Midbrain (tissue), 1 donor: ENCODE data around the gene RANBP10.
"Not testable (repeated sequence)": the region's sequence is repeated elsewhere in the genome, so short reads cannot be mapped to it uniquely, and the experiment has no call there.

Experiments used
- DNase-seq: peaks from one replicate; lab custom pipeline; 2025; lab: John Stamatoyannopoulos, UW

RANBP10 gene

GRCh38 chr16:67714522-67714921, 91.8 kb downstream of the RANBP10 start:
- no peak for DNase-seq

GRCh38 chr16:67713647-67714273, 92.6 kb downstream of the RANBP10 start:
- DNase-seq, result no peak

GRCh38 chr16:67710607-67711006, 95.8 kb downstream of the RANBP10 start:
- no peak for DNase-seq

- DNase-seq, result no peak
Observed at GRCh38 chr16:67709050-67709449, 97.3 kb downstream of the RANBP10 start.

- DNase-seq, result no peak
Observed at GRCh38 chr16:67708368-67708771, 98.0 kb downstream of the RANBP10 start.

- no peak for DNase-seq
Observed at GRCh38 chr16:67707790-67708189, 98.6 kb downstream of the RANBP10 start.

- no peak for DNase-seq
Observed at GRCh38 chr16:67707210-67707609, 99.2 kb downstream of the RANBP10 start.

GRCh38 chr16:67704110-67704509, 102.2 kb downstream of the RANBP10 start:
- DNase-seq, result no peak

- no peak for DNase-seq
Observed at GRCh38 chr16:67703626-67704025, 102.7 kb downstream of the RANBP10 start.

GRCh38 chr16:67702130-67702529, 104.2 kb downstream of the RANBP10 start:
- DNase-seq, result no peak

- no peak for DNase-seq
Observed at GRCh38 chr16:67701420-67701819, 104.9 kb downstream of the RANBP10 start.

- no peak for DNase-seq
Observed at GRCh38 chr16:67699265-67699664, 107.1 kb downstream of the RANBP10 start.

- DNase-seq, result no peak
Observed at GRCh38 chr16:67697422-67698185, 108.8 kb downstream of the RANBP10 start.

GRCh38 chr16:67694611-67695010, 111.7 kb downstream of the RANBP10 start:
- no peak for DNase-seq

GRCh38 chr16:67693517-67694285, 112.7 kb downstream of the RANBP10 start:
- not testable (repeated sequence) for DNase-seq

GRCh38 chr16:67685388-67686112, 120.8 kb downstream of the RANBP10 start:
- no peak for DNase-seq

- DNase-seq, result no peak
Observed at GRCh38 chr16:67683767-67684166, 122.6 kb downstream of the RANBP10 start.

- DNase-seq, result no peak
Observed at GRCh38 chr16:67679935-67680897, 126.1 kb downstream of the RANBP10 start.

- DNase-seq, result no peak
Observed at GRCh38 chr16:67678354-67679023, 127.9 kb downstream of the RANBP10 start.

GRCh38 chr16:67677712-67678111, 128.6 kb downstream of the RANBP10 start:
- no peak for DNase-seq
